ENCODE results near the gene UCKL1.

The UCKL1 gene

DNA sequence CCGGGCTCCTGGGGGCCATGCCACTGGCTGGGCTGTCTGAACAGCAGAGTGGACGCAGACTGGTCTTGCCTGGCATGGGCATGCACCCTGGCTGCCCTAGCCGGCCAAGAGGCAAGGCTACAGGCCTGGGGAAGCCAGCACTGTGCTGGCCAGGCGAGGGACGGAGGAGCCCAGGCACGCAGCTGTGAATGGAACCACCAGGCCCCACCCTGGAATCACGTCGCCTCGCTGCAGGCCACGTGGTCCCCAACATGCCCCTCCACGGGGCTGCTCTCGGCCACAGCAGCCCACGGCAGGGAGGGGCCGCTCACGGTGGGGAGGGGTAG is 4.0 kb downstream of the UCKL1 start:
- no peaks in the 10 kb centered on the region for H3K27me3 ChIP-seq (ENCODE audit: low read length)
- no peaks in the 10 kb centered on the region for H4K20me1 ChIP-seq (ENCODE audit: low read depth, low read length)
- H3K9ac ChIP-seq (ENCODE audit: low read length) = no peak overlapping the region
- peaks cover 20% of the 10 kb centered on the region for H3F3A ChIP-seq (ENCODE audit: insufficient read depth)
- H3K36me3 ChIP-seq (ENCODE audit: low read length) = no peaks in the 10 kb centered on the region
- H2AFZ ChIP-seq (ENCODE audit: low read depth, low read length, severe bottlenecking) = no peak overlapping the region
- H3K4me3 ChIP-seq (ENCODE audit: insufficient read depth, low read length, poor library complexity, severe bottlenecking) = no peak overlapping the region
- H3K9me3 ChIP-seq (ENCODE audit: insufficient read depth, low read length) = no peaks in the 10 kb centered on the region
- no peak overlapping the region for H3K27ac ChIP-seq (ENCODE audit: low read depth, low read length)
- H3K9me2 ChIP-seq (replicated peaks; ENCODE audit: insufficient read depth, low read length) = no peaks in the 10 kb centered on the region
- H3K79me2 ChIP-seq (ENCODE audit: insufficient read depth, low read length) = peaks cover 39% of the 10 kb centered on the region
- H3K4me2 ChIP-seq (ENCODE audit: low read depth, low read length, poor library complexity, severe bottlenecking) = no peak overlapping the region
- TF ChIP-seq, protein P1, sequence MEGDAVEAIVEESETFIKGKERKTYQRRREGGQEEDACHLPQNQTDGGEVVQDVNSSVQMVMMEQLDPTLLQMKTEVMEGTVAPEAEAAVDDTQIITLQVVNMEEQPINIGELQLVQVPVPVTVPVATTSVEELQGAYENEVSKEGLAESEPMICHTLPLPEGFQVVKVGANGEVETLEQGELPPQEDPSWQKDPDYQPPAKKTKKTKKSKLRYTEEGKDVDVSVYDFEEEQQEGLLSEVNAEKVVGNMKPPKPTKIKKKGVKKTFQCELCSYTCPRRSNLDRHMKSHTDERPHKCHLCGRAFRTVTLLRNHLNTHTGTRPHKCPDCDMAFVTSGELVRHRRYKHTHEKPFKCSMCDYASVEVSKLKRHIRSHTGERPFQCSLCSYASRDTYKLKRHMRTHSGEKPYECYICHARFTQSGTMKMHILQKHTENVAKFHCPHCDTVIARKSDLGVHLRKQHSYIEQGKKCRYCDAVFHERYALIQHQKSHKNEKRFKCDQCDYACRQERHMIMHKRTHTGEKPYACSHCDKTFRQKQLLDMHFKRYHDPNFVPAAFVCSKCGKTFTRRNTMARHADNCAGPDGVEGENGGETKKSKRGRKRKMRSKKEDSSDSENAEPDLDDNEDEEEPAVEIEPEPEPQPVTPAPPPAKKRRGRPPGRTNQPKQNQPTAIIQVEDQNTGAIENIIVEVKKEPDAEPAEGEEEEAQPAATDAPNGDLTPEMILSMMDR (IDR thresholded peaks at IDR 0.05; ENCODE audit: insufficient read depth, low read length, poor library complexity, severe bottlenecking) = no peak
- no peak for TF ChIP-seq EZH2phosphoT487 (conservative IDR thresholded peaks at IDR 0.05; ENCODE audit: low read length)

DNA sequence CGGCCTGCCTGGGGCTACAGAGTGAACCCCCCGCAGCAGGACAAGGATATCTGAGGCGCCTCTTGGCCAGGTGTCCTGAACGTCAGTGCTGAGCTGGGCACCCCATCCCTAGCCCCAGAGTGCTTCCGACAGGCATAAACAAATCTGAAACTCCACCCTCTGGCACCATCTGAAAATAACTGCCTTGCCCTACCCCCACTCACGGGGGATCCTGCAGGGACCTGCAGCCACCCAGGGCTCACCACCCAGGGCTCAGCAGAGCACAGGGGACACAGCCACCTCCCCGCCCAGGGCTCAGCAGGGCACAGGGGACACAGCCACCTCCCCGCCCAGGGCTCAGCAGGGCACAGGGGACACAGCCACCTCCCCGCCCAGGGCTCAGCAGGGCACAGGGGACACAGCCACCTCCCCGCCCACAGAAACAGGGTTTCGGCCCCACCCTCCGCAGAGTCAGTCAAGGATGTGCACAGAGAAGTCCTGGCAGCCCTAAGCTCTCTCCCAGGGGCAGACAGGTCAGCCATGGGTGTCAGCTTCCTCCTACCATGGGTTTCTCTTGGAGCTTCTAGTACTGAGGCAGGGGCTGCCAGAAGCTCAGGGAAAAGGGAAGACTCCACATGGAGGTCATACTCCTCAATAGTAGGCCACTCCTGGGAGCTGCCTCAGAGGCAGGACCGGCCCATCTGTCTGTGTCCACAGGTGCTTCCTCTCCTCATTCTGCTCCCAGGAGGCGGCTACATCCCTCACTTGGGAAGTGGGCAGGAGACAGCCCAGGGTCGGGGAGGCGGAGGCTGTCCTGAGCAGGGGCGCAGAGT is 4.6 kb downstream of the UCKL1 start:
- H2AFZ ChIP-seq (ENCODE audit: low read depth, low read length, severe bottlenecking) = no peak overlapping the region
- H3K4me3 ChIP-seq (ENCODE audit: insufficient read depth, low read length, poor library complexity, severe bottlenecking) = no peak overlapping the region
- TF ChIP-seq, protein P1 (IDR thresholded peaks at IDR 0.05; ENCODE audit: insufficient read depth, low read length, poor library complexity, severe bottlenecking) = no peak
- no peak for TF ChIP-seq EZH2phosphoT487 (conservative IDR thresholded peaks at IDR 0.05; ENCODE audit: low read length)
- no peak overlapping the region for H3K4me2 ChIP-seq (ENCODE audit: low read depth, low read length, poor library complexity, severe bottlenecking)
- H4K20me1 ChIP-seq (ENCODE audit: low read depth, low read length) = no peaks in the 10 kb centered on the region
- H3K36me3 ChIP-seq (ENCODE audit: low read length) = no peaks in the 10 kb centered on the region
- peaks cover 16% of the 10 kb centered on the region for H3F3A ChIP-seq (ENCODE audit: insufficient read depth)
- no peak overlapping the region for H3K9ac ChIP-seq (ENCODE audit: low read length)
- no peak overlapping the region for H3K27ac ChIP-seq (ENCODE audit: low read depth, low read length)
- H3K79me2 ChIP-seq (ENCODE audit: insufficient read depth, low read length) = peaks cover 39% of the 10 kb centered on the region
- H3K27me3 ChIP-seq (ENCODE audit: low read length) = no peaks in the 10 kb centered on the region
- H3K9me3 ChIP-seq (ENCODE audit: insufficient read depth, low read length) = no peaks in the 10 kb centered on the region
- H3K9me2 ChIP-seq (replicated peaks; ENCODE audit: insufficient read depth, low read length) = no peaks in the 10 kb centered on the region

DNA sequence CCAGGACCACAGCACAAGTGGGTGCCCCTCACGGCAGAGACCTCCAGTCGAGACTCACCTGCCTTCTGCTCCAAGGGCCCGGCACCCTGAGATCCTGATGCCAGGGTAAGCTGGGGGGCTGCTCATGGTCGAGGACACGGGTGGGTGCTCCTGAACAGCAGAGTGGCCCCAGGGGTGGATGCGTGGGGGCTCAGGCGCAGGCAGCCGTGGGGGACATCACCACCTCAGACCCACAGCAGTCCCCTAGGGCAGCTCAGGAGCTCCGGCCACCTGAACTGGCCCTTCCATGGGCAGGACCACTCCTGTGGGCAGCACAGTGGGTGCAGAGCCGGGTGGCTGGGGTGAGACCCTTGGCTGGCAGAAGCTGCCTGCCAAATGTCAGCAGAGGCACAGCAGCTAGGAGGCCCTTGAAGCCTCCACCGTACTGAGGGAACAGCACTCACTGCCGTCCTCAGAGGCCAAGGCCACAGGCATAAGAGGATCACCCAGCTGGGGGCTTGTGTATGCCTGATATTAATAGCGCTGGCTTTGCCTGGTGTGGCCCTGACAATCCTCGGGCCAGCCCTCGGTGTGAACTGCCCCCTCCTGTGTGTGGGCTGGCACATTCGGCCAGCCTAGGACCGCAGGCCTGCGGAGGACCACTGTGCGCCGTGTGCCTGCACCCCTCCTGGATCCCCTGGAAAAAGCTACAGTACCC is 5.4 kb downstream of the UCKL1 start:
- Histone ChIP-seq H3K9ac (ENCODE audit: low read length) (no peak overlapping the region), H2AFZ (ENCODE audit: low read depth, low read length, severe bottlenecking) (no peak overlapping the region), H3K27ac (ENCODE audit: low read depth, low read length) (no peak overlapping the region), H3K4me3 (ENCODE audit: insufficient read depth, low read length, poor library complexity, severe bottlenecking) (no peak overlapping the region), H3K27me3 (ENCODE audit: low read length) (no peaks in the 10 kb centered on the region), H3K36me3 (ENCODE audit: low read length) (no peaks in the 10 kb centered on the region), H3K9me3 (ENCODE audit: insufficient read depth, low read length) (no peaks in the 10 kb centered on the region), H3F3A (ENCODE audit: insufficient read depth) (peaks cover 15% of the 10 kb centered on the region), H3K9me2 (replicated peaks; ENCODE audit: insufficient read depth, low read length) (no peaks in the 10 kb centered on the region), H3K79me2 (ENCODE audit: insufficient read depth, low read length) (peaks cover 37% of the 10 kb centered on the region), H3K4me2 (ENCODE audit: low read depth, low read length, poor library complexity, severe bottlenecking) (no peak overlapping the region), H4K20me1 (ENCODE audit: low read depth, low read length) (no peaks in the 10 kb centered on the region)
- TF ChIP-seq EZH2phosphoT487 (conservative IDR thresholded peaks at IDR 0.05; ENCODE audit: low read length) = no peak
- TF ChIP-seq, protein P1 (IDR thresholded peaks at IDR 0.05; ENCODE audit: insufficient read depth, low read length, poor library complexity, severe bottlenecking) = no peak
